Measurements from ENCODE around the gene PDCD1.
A peak's percentile ranks its signal among the peaks of the same experiment; 100 is the strongest.
"Not testable (repeated sequence)": the region's sequence is repeated elsewhere in the genome, so short reads cannot be mapped to it uniquely, and the experiment has no call there.

Gene PDCD1

DNA sequence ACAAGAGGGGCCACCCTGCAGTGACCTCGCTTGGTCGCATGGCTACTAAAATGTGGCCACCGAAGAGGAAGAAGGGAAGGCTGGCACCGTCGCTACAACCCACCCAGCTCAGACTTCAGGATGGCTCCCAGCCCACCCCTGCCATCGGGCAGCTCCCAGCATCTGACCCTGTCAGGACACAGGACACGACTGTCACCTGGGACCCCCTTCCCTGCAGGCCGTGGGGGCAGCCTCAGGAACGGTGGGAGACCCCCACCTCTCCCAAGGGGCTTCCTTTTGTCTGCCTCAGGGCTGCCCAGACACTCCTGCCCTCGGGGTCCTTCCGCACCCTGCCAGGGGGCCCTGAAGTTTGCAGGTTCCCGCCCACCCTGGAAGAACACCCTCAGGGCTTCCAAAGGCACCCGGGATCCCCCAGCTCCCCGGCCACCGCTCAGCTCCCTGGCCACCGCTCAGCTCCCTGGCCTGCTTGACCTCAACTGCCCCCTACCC, 18.5 kb upstream of the PDCD1 start:
- DNase-seq = no peak

DNA sequence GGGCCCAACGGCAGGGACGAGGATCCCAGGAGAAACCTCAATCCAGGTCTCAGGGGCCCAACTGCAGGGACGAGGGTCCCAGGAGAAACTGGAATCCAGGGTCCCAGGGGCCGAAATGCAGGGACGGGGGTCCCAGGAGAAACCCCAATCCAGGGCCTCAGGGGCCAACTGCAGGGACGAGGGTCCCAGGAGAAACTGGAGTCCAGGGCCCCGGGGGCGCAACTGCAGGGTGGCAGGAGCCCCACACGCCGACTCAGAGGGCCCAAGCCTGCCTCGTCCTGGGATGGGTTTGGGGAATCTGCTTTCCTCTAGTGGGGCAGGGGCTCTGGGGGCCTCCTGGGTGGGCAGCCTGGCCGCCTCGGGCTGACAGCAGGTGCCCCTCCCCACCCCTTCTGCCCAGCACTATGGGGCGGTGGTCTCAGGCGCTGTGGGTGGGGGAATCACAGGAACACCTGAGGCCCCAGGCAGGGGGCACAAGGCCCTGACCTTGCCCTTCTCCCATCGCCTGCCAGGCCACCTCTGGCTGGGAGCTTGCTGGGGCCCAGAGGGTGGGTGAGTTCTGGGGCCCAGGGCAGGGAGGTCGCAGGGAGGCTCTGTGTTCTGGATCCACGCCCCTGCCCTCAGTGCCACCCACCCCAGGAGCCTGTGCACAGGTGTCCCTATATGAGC, 18.0 kb upstream of the PDCD1 start:
- DNase-seq = no peak

DNA sequence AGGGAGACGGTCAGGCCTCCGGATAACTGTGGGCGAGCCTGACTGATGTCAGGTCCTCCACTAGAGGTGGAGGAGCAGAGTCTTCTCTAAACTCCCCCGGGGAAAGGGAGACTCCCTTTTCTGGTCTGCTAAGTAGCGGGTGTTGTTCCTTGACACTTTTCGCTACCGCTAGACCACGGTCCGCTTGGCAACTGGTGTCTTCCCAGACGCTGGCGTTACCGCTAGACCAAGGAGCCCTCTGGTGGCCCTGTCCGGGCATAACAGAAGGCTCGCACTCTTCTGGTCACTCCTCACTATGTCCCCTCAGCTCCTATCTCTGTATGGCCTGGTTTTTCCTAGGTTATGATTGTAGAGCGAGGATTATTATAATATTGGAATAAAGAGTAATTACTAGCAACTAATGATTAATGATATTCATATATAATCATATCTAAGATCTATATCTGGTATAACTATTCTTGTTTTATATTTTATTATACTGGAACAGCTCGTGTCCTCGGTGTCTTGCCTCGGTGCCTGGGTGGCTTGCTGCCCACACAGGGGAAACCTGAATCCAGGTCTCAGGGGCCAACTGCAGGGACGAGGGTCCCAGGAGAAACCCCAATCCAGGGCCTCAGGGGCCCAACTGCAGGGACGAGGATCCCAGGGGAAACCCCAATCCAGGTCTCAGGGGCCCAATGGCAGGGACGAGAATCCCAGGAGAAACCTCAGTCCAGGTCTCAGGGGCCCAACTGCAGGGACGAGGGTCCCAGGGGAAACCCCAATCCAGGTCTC, 17.2 kb upstream of the PDCD1 start:
- not testable (repeated sequence) for DNase-seq

- DNase-seq = no peak
These were observed 15.7 kb upstream of the PDCD1 start for GRCh38 chr2:241874277-241874925.

DNA sequence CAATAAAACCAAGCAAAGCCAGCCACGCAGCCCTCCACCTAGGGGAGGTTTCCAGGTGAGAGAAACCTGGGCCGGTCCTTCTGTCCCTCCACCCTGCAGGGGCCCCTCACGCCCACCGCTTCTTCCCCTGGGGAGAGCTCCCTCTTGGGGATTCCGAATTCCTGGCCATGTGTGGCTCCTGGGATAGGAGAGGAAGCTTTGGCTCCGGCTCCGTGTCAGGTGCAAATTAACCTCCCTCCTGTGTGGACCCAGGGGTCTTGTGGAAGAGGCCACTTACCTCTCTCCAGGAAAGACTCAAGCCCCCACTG, 15.1 kb upstream of the PDCD1 start:
- no peak for DNase-seq

- DNase-seq = no peak
These were observed 14.5 kb upstream of the PDCD1 start for GRCh38 chr2:241873081-241873802.

- DNase-seq = no peak
These were observed 13.6 kb upstream of the PDCD1 start for GRCh38 chr2:241872313-241872642.

DNA sequence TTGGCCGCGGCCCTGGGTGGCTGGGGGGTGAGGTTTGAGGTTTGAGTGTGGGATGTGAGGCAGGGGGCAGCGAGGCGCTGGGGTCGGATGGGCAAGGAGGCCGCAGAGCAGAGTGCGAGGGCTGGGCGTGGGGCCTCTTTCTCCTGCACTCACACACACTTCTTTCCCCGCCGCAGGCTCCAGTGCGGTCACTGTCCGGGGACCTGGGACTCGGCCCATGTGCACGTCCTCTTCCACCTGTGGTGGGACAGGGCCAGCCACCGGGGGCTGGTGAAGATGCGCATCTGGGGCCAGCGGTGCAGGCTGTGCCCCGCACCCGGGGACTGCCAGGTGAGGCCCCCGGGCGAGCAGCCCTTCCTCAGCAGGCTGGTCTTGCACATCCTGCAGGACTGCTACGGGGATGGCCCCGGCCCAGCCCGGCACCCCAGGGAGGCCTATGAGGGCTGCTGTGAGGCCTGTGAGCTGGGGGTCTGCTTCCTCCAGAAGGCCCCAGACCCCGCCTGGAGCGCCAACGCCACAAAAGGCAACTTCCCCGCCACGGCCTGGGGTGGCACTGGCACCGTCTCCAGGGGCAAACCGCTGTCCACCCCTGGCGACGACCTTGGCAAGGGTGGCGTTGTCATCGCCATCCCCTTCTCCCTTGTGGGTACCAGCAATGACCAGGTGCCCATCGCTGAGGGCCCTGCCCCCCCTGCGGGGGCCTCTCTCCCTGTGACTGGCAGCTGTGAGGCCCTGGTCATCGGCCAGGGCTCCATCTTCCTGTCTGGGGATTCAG, 13.0 kb upstream of the PDCD1 start:
- no peak for DNase-seq

DNA sequence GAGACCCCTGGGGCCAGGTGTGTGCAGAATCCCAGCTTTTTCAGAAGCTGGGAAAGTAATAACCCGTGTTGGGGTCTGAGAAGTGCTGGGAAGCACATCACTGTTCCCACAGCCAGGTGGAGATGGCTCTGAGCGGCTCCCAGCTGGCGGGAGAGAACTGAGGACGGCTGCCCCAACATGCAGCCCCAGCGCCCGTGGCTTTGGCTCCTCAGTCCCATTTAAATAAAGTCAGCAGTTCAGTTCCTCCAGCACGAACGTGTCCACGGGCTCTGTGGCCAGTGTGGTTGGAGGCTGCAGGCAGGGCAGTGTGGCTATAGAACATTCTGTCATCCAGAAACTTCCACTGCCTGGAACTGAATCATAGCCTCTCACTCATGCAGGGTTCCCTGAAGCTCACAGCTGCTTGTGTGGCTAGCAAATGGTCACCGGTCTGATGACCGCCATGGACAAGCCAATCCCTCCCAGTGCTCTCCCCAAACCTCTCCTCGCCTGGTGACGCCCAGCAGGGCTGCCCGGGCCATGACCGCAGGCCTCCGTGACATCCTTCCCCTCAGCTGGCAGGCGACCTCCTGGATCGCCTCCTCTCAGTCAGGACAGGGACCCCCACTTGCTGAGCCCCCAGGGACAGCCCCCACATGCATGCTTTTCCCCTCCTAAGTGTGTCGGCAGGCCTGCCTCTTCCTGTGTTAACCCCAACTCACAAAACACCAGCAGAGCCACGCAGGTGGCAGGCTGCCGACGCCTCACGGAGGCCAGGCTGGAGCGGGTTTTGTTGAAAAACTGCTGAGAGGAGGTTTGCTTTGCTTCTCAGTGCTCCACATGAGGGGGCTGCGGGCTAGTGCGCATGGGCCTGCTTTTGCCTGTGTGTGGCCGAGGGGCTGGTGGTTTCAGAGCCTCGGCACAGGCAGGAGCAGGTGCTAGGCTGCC, 12.2 kb upstream of the PDCD1 start:
- DNase-seq = no peak

GRCh38 chr2:241870081-241870541, 11.4 kb upstream of the PDCD1 start:
- no peak for DNase-seq

- DNase-seq = no peak
These were observed 10.6 kb upstream of the PDCD1 start, which contains the start of gene RTP5 for GRCh38 chr2:241869087-241869961. Gene RTP5, plus strand, starts transcription at chr2:241869729. Its CDS starts 28 bp downstream, at chr2:241869757.

- no peak for DNase-seq
These were observed 10.0 kb upstream of the PDCD1 start for GRCh38 chr2:241868661-241869081.

DNA sequence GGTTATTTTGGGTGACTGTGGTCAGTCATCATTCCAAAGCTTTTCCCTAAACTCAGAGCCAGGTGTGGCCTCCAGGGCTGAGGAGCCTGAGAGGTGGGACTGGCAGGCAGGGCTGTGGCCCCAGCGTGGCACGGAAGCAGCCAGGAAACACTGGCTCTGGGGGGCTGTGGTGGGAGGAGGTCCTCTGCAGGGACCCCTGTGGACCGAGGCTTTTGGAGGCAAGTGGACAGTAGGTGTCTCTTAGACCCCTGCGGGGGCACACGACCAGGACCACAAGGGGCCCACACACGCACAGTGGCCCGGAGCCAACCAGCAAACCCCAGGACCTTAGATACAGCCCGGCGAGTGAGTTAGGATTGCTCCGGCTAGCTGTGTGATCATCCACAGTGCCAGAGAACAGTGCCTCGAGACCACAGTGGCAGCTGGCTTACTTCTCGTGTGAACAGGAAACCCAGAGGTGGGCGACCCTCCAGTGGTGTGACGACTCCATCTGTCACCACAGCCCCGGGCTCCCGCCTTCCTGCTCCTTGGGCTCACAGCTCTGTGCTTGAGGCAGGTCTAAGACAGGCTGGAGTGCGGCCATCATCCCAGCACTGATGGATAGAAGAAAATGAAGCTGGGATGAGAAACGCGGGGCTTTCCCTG, 9.2 kb upstream of the PDCD1 start:
- peak; percentile 61 for DNase-seq

GRCh38 chr2:241866790-241867645, 8.3 kb upstream of the PDCD1 start:
- no peak for DNase-seq

DNA sequence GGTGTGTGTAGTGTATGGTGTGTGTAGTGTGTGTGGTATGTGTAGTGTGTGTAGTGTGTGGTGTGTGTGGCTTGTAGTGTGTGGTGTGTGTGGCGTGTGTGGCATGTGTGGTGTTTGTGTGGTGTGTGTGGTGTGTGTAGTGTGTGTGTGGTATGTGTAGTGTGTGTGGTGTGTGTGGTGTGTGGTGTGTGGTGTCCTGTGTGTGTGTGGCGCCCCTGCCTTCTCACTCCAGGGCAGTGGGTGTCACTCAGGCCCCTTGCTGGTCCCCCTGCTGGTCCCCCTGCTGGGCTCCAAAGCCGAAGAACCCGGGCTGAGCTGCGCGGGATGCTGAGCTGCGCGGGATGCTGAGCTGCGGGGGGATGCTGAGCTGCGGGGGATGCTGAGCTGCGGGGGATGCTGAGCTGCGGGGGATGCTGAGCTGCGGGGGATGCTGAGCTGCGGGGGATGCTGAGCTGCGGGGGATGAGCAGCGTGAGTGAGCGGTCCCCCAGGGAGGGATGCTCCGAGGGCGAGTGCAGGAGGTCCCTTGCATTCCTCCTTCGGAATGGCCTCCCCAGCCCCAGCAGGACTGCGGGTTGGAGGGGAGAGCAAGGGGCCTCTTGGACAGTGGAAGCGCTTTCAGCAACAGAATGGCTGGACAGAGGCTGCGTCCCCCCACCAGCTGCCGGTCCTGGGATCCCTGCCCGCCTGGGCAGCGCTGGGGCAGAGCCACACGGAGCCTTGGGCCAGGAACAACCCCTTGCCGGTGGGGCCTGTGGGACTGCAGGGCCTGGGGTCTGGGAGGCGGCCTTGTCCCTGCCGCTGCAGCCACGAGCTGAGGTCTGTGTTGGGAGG, 7.5 kb upstream of the PDCD1 start:
- peak; percentile 37 for DNase-seq

GRCh38 chr2:241865416-241865956, 6.8 kb upstream of the PDCD1 start:
- DNase-seq = no peak

GRCh38 chr2:241864850-241865213, 6.1 kb upstream of the PDCD1 start:
- DNase-seq = no peak

Data from stimulated activated CD4-positive, alpha-beta T cell treated with anti-CD3 and anti-CD28 coated beads, Interleukin-1b, Interleukin-23, amount 100 ng/mL, for 48 hours (primary cell).